ENCODE measurements around the gene STK32A.

Gene STK32A

GRCh38 chr5:147287110-147287509 is 52.3 kb downstream of the STK32A start:
- Histone ChIP-seq H2BK12ac (ENCODE audit: low read length in 2 of 2) (no peak overlapping the region), H3K4me1 (ENCODE audit: control insufficient read depth, insufficient read depth, low read depth, low read length) (no peaks in the 10 kb centered on the region), H3K27me3 (ENCODE audit: control insufficient read depth in 1 of 2, insufficient read depth in 1 of 2, low read length in 2 of 2) (no peaks in the 10 kb centered on the region), H3K4me2 (ENCODE audit: low read length, poor library complexity, severe bottlenecking) (no peak overlapping the region), H2BK5ac (ENCODE audit: low read depth, low read length, poor library complexity, severe bottlenecking) (no peak overlapping the region), H3K14ac (ENCODE audit: low read length in 2 of 2) (no peak overlapping the region), H2BK15ac (ENCODE audit: low read depth, poor library complexity, severe bottlenecking) (no peak overlapping the region), H3K4me3 (ENCODE audit: insufficient read depth in 1 of 2, low read depth in 1 of 2, low read length in 2 of 2) (no peak overlapping the region), H3K27ac (ENCODE audit: low read length, poor library complexity, severe bottlenecking) (no peak overlapping the region), H3K4ac (ENCODE audit: low read depth in 1 of 2, low read length in 2 of 2) (no peak overlapping the region), H3K36me3 (ENCODE audit: control insufficient read depth in 1 of 2, insufficient read depth in 2 of 2, low read depth in 1 of 2, low read length in 2 of 2) (no peaks in the 10 kb centered on the region), H2AK5ac (ENCODE audit: low read length, severe bottlenecking) (no peak overlapping the region), H3K79me1 (replicated peaks; ENCODE audit: low read length, poor library complexity, severe bottlenecking) (no peaks in the 10 kb centered on the region), H3K18ac (ENCODE audit: low read depth in 1 of 2, low read length in 2 of 2) (no peak overlapping the region), H3K9me3 (ENCODE audit: control insufficient read depth, low read length) (no peaks in the 10 kb centered on the region), H3K23ac (ENCODE audit: low read length in 2 of 2) (no peak overlapping the region), H2AFZ (ENCODE audit: low read depth, low read length) (no peak overlapping the region), H4K91ac (ENCODE audit: low read length) (no peak overlapping the region), H2BK120ac (ENCODE audit: low read depth, low read length) (no peak overlapping the region), H3K9ac (ENCODE audit: low read length) (no peak overlapping the region), H4K8ac (ENCODE audit: low read length) (no peak overlapping the region)
- 100% methylated on average over 1 of the region's 2 CpGs for WGBS
- DNase-seq = no peak

GRCh38 chr5:147290261-147290660 is 55.4 kb downstream of the STK32A start:
- WGBS = 87% methylated on average over 2 of the region's 2 CpGs
- Histone ChIP-seq H3K4me1 (ENCODE audit: control insufficient read depth, insufficient read depth, low read depth, low read length) (no peaks in the 10 kb centered on the region), H3K36me3 (ENCODE audit: control insufficient read depth in 1 of 2, insufficient read depth in 2 of 2, low read depth in 1 of 2, low read length in 2 of 2) (no peaks in the 10 kb centered on the region)

DNA sequence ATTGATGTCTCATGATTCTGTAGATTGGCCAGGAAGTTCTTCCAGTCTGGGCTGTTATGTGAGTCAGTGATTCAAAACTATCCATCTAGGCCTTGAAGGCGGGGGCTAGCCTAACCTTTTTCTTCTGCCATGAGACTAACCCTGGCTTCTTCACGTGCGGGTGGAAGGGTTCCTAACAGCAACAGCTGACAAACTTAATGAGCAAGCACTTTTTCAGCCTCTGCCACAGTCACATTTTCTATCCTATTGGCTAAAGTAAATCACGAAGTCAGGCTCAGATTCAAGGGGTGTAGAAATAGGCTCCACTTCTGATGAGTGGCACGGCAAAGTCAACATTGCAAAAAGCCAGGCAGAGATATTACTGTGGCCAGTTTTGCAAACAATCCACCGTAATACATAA is 68.4 kb downstream of the STK32A start:
- Histone ChIP-seq H3K79me1 (replicated peaks; ENCODE audit: low read length, poor library complexity, severe bottlenecking) (no peaks in the 10 kb centered on the region), H3K9me3 (ENCODE audit: control insufficient read depth, low read length) (no peaks in the 10 kb centered on the region), H2BK12ac (ENCODE audit: low read length in 2 of 2) (no peak overlapping the region), H3K27me3 (ENCODE audit: control insufficient read depth in 1 of 2, insufficient read depth in 1 of 2, low read length in 2 of 2) (no peaks in the 10 kb centered on the region), H3K4me1 (ENCODE audit: control insufficient read depth, insufficient read depth, low read depth, low read length) (no peaks in the 10 kb centered on the region), H3K27ac (ENCODE audit: low read length, poor library complexity, severe bottlenecking) (no peak overlapping the region), H4K91ac (ENCODE audit: low read length) (no peak overlapping the region), H3K18ac (ENCODE audit: low read depth in 1 of 2, low read length in 2 of 2) (no peak overlapping the region), H3K4ac (ENCODE audit: low read depth in 1 of 2, low read length in 2 of 2) (no peak overlapping the region), H3K36me3 (ENCODE audit: control insufficient read depth in 1 of 2, insufficient read depth in 2 of 2, low read depth in 1 of 2, low read length in 2 of 2) (no peaks in the 10 kb centered on the region), H3K9ac (ENCODE audit: low read length) (no peak overlapping the region), H3K4me2 (ENCODE audit: low read length, poor library complexity, severe bottlenecking) (no peak overlapping the region), H2BK120ac (ENCODE audit: low read depth, low read length) (no peak overlapping the region), H4K8ac (ENCODE audit: low read length) (no peak overlapping the region), H2AFZ (ENCODE audit: low read depth, low read length) (no peak overlapping the region), H3K4me3 (ENCODE audit: insufficient read depth in 1 of 2, low read depth in 1 of 2, low read length in 2 of 2) (no peak overlapping the region), H2BK15ac (ENCODE audit: low read depth, poor library complexity, severe bottlenecking) (no peak overlapping the region), H3K23ac (ENCODE audit: low read length in 2 of 2) (no peak overlapping the region), H3K14ac (ENCODE audit: low read length in 2 of 2) (no peak overlapping the region), H2BK5ac (ENCODE audit: low read depth, low read length, poor library complexity, severe bottlenecking) (no peak overlapping the region), H2AK5ac (ENCODE audit: low read length, severe bottlenecking) (no peak overlapping the region)
- no peak for DNase-seq
- 86% methylated on average over 5 of the region's 6 CpGs for WGBS

More at GRCh38 chr5:147290261-147290660, 55.4 kb downstream of the STK32A start:
- Histone ChIP-seq H3K4ac (ENCODE audit: low read depth in 1 of 2, low read length in 2 of 2) (no peak overlapping the region), H3K79me1 (replicated peaks; ENCODE audit: low read length, poor library complexity, severe bottlenecking) (no peaks in the 10 kb centered on the region), H3K9ac (ENCODE audit: low read length) (no peak overlapping the region), H3K27me3 (ENCODE audit: control insufficient read depth in 1 of 2, insufficient read depth in 1 of 2, low read length in 2 of 2) (no peaks in the 10 kb centered on the region), H2BK5ac (ENCODE audit: low read depth, low read length, poor library complexity, severe bottlenecking) (no peak overlapping the region), H3K4me2 (ENCODE audit: low read length, poor library complexity, severe bottlenecking) (no peak overlapping the region), H3K18ac (ENCODE audit: low read depth in 1 of 2, low read length in 2 of 2) (no peak overlapping the region), H3K4me3 (ENCODE audit: insufficient read depth in 1 of 2, low read depth in 1 of 2, low read length in 2 of 2) (no peak overlapping the region), H3K27ac (ENCODE audit: low read length, poor library complexity, severe bottlenecking) (no peak overlapping the region), H4K91ac (ENCODE audit: low read length) (no peak overlapping the region), H2BK15ac (ENCODE audit: low read depth, poor library complexity, severe bottlenecking) (no peak overlapping the region), H3K14ac (ENCODE audit: low read length in 2 of 2) (no peak overlapping the region), H4K8ac (ENCODE audit: low read length) (no peak overlapping the region), H2BK12ac (ENCODE audit: low read length in 2 of 2) (no peak overlapping the region), H2AK5ac (ENCODE audit: low read length, severe bottlenecking) (no peak overlapping the region), H2AFZ (ENCODE audit: low read depth, low read length) (no peak overlapping the region), H3K9me3 (ENCODE audit: control insufficient read depth, low read length) (no peaks in the 10 kb centered on the region), H2BK120ac (ENCODE audit: low read depth, low read length) (no peak overlapping the region), H3K23ac (ENCODE audit: low read length in 2 of 2) (no peak overlapping the region)
- no peak for DNase-seq

- Histone ChIP-seq H3K18ac (ENCODE audit: low read depth in 1 of 2, low read length in 2 of 2) (no peak overlapping the region), H4K8ac (ENCODE audit: low read length) (no peak overlapping the region), H3K9ac (ENCODE audit: low read length) (no peak overlapping the region), H3K4me2 (ENCODE audit: low read length, poor library complexity, severe bottlenecking) (no peak overlapping the region), H2AK5ac (ENCODE audit: low read length, severe bottlenecking) (no peak overlapping the region), H3K4me1 (ENCODE audit: control insufficient read depth, insufficient read depth, low read depth, low read length) (no peaks in the 10 kb centered on the region), H3K14ac (ENCODE audit: low read length in 2 of 2) (no peak overlapping the region), H2BK120ac (ENCODE audit: low read depth, low read length) (no peak overlapping the region), H3K23ac (ENCODE audit: low read length in 2 of 2) (no peak overlapping the region), H3K4ac (ENCODE audit: low read depth in 1 of 2, low read length in 2 of 2) (no peak overlapping the region), H3K9me3 (ENCODE audit: control insufficient read depth, low read length) (no peaks in the 10 kb centered on the region), H2BK15ac (ENCODE audit: low read depth, poor library complexity, severe bottlenecking) (no peak overlapping the region), H2AFZ (ENCODE audit: low read depth, low read length) (no peak overlapping the region), H3K27me3 (ENCODE audit: control insufficient read depth in 1 of 2, insufficient read depth in 1 of 2, low read length in 2 of 2) (no peaks in the 10 kb centered on the region), H3K79me1 (replicated peaks; ENCODE audit: low read length, poor library complexity, severe bottlenecking) (no peaks in the 10 kb centered on the region), H3K4me3 (ENCODE audit: insufficient read depth in 1 of 2, low read depth in 1 of 2, low read length in 2 of 2) (no peak overlapping the region), H3K36me3 (ENCODE audit: control insufficient read depth in 1 of 2, insufficient read depth in 2 of 2, low read depth in 1 of 2, low read length in 2 of 2) (no peaks in the 10 kb centered on the region), H2BK5ac (ENCODE audit: low read depth, low read length, poor library complexity, severe bottlenecking) (no peak overlapping the region), H3K27ac (ENCODE audit: low read length, poor library complexity, severe bottlenecking) (no peak overlapping the region), H4K91ac (ENCODE audit: low read length) (no peak overlapping the region), H2BK12ac (ENCODE audit: low read length in 2 of 2) (no peak overlapping the region)
- peak; percentile 59 for DNase-seq
- 50% methylated on average over 1 of the region's 2 CpGs for WGBS
Measured at GRCh38 chr5:147303976-147304375, 69.2 kb downstream of the STK32A start.
